ENCODE measurements around the gene KIRREL1.

KIRREL1 gene

GRCh38 chr1:157968946-157969345 is 24.5 kb upstream of the KIRREL1 start:
- TF ChIP-seq FOXP2 (optimal IDR thresholded peaks at IDR 0.05; ENCODE audit: borderline replicate concordance, extremely low read depth, extremely low read length, insufficient read depth): no peak
- TF ChIP-seq TAF1 (IDR thresholded peaks at IDR 0.05; ENCODE audit: borderline replicate concordance, insufficient read depth, low read length): no peak

GRCh38 chr1:157969697-157970485 is 23.6 kb upstream of the KIRREL1 start:
- no peak for TF ChIP-seq POLR2AphosphoS5 (IDR thresholded peaks at IDR 0.05; ENCODE audit: low read depth, low read length)
- no peak for TF ChIP-seq SIN3A (IDR thresholded peaks at IDR 0.05; ENCODE audit: borderline replicate concordance, insufficient read depth, low read length)
- TF ChIP-seq TAF1 (IDR thresholded peaks at IDR 0.05; ENCODE audit: borderline replicate concordance, insufficient read depth, low read length): no peak
- no peak for TF ChIP-seq FOXP2 (optimal IDR thresholded peaks at IDR 0.05; ENCODE audit: borderline replicate concordance, extremely low read depth, extremely low read length, insufficient read depth)
- no peak for TF ChIP-seq REST (IDR thresholded peaks at IDR 0.05; ENCODE audit: insufficient read depth in 1 of 2, low read depth in 2 of 2, low read length in 2 of 2)

GRCh38 chr1:157971769-157972168 is 21.7 kb upstream of the KIRREL1 start:
- TF ChIP-seq REST (IDR thresholded peaks at IDR 0.05; ENCODE audit: insufficient read depth in 1 of 2, low read depth in 2 of 2, low read length in 2 of 2) (no peak), FOXP2 (optimal IDR thresholded peaks at IDR 0.05; ENCODE audit: borderline replicate concordance, extremely low read depth, extremely low read length, insufficient read depth) (no peak), SIN3A (IDR thresholded peaks at IDR 0.05; ENCODE audit: borderline replicate concordance, insufficient read depth, low read length) (no peak), TAF1 (IDR thresholded peaks at IDR 0.05; ENCODE audit: borderline replicate concordance, insufficient read depth, low read length) (no peak), POLR2AphosphoS5 (IDR thresholded peaks at IDR 0.05; ENCODE audit: low read depth, low read length) (no peak)

GRCh38 chr1:157975228-157975950 is 18.1 kb upstream of the KIRREL1 start:
- TF ChIP-seq POLR2AphosphoS5 (IDR thresholded peaks at IDR 0.05; ENCODE audit: low read depth, low read length) (no peak), FOXP2 (optimal IDR thresholded peaks at IDR 0.05; ENCODE audit: borderline replicate concordance, extremely low read depth, extremely low read length, insufficient read depth) (no peak), REST (IDR thresholded peaks at IDR 0.05; ENCODE audit: insufficient read depth in 1 of 2, low read depth in 2 of 2, low read length in 2 of 2) (no peak), SIN3A (IDR thresholded peaks at IDR 0.05; ENCODE audit: borderline replicate concordance, insufficient read depth, low read length) (no peak), TAF1 (IDR thresholded peaks at IDR 0.05; ENCODE audit: borderline replicate concordance, insufficient read depth, low read length) (no peak)

- TF ChIP-seq SIN3A (IDR thresholded peaks at IDR 0.05; ENCODE audit: borderline replicate concordance, insufficient read depth, low read length) (no peak), TAF1 (IDR thresholded peaks at IDR 0.05; ENCODE audit: borderline replicate concordance, insufficient read depth, low read length) (no peak), POLR2AphosphoS5 (IDR thresholded peaks at IDR 0.05; ENCODE audit: low read depth, low read length) (no peak), REST (IDR thresholded peaks at IDR 0.05; ENCODE audit: insufficient read depth in 1 of 2, low read depth in 2 of 2, low read length in 2 of 2) (no peak), FOXP2 (optimal IDR thresholded peaks at IDR 0.05; ENCODE audit: borderline replicate concordance, extremely low read depth, extremely low read length, insufficient read depth) (no peak)
These were observed 16.6 kb upstream of the KIRREL1 start for GRCh38 chr1:157976888-157977287.
